IMR-90 (cell line): Measurements from ENCODE around the gene GKN1. TPM values are rescaled to one million over a fixed set of nuclear protein-coding genes. Genes with fewer than 3 reads are reported as not detected.

ENCODE experiments used
- ATAC-seq: fragments of 200-7000 bp; cut with Tn5 transposase; 2 replicates; pipeline ENCODE4 v1.9.1; 2020; ENCODE audit warnings: low read depth, mild to moderate bottlenecking, moderate library complexity
- BruUV-seq: library from RNA; stranded (reverse); fragments of 400-500 nt; replicated peaks from 2 replicates; lab custom pipeline; 2021; lab: Mats Ljungman, UMichigan
- CTCF ChIA-PET: fragments of 300-600 bp; formaldehyde crosslinking; extraction: SDS; loops from one replicate; lab custom pipeline; 2021; ENCODE audit warnings: antibody characterized with exemption; lab: Yijun Ruan, JAX
- POLR2A ChIA-PET: fragments of 300-600 bp; sonication (Branson Sonifier 250); formaldehyde crosslinking; loops from one replicate; lab custom pipeline; 2022; ENCODE audit warnings: antibody characterized with exemption; ENCODE audit not compliant: unreplicated experiment; lab: Charles Lee
- DNase-seq: peaks from one replicate; pipeline ENCODE4 v3.0.0; 2013
- H2AFZ ChIP-seq: replicated peaks from 2 replicates; pipeline ENCODE3; 2013; ENCODE audit warnings: low read length, mild to moderate bottlenecking; ENCODE audit not compliant: poor library complexity
- H2AK5ac ChIP-seq: 2 replicates; pipeline ENCODE4 v1.6.1; 2013; ENCODE audit warnings: low read depth, low read length, inconsistent platforms
- H2AK9ac ChIP-seq: replicated peaks from 2 replicates; pipeline ENCODE3; 2013; ENCODE audit warnings: mild to moderate bottlenecking, low read depth, low read length, moderate library complexity; ENCODE audit not compliant: poor library complexity
- H2BK120ac ChIP-seq: 2 replicates; pipeline ENCODE4 v1.6.1; 2013; ENCODE audit warnings: low read depth, low read length, inconsistent platforms
- H2BK15ac ChIP-seq: 3 replicates; pipeline ENCODE4 v1.6.1; 2013; ENCODE audit warnings: low read depth, low read length, inconsistent platforms
- H2BK20ac ChIP-seq: 2 replicates; pipeline ENCODE4 v1.6.1; 2013; ENCODE audit warnings: low read depth, mild to moderate bottlenecking, inconsistent platforms, low read length, moderate library complexity
- H2BK5ac ChIP-seq: 2 replicates; pipeline ENCODE4 v1.6.1; 2013; ENCODE audit warnings: mild to moderate bottlenecking, low read depth, low read length, inconsistent platforms; ENCODE audit not compliant: poor library complexity, severe bottlenecking
- H3K14ac ChIP-seq: replicated peaks from 2 replicates; pipeline ENCODE4 v1.6.1; 2013; ENCODE audit warnings: low read depth, low read length, inconsistent platforms
- H3K18ac ChIP-seq: 2 replicates; pipeline ENCODE4 v1.6.1; 2013; ENCODE audit warnings: low read depth, low read length, control low read depth
- H3K23ac ChIP-seq: 2 replicates; pipeline ENCODE4 v1.6.1; 2013; ENCODE audit warnings: low read depth, low read length, inconsistent platforms
- H3K27ac ChIP-seq: 2 replicates; pipeline ENCODE4 v1.5.1; 2013; ENCODE audit warnings: mild to moderate bottlenecking, control low read depth, low read length; ENCODE audit not compliant: insufficient read depth
- H3K27me3 ChIP-seq: 2 replicates; pipeline ENCODE4 v1.6.1; 2013; ENCODE audit warnings: low read length; ENCODE audit not compliant: control insufficient read depth, insufficient read depth
- H3K36me3 ChIP-seq: 2 replicates; pipeline ENCODE4 v1.6.1; 2013; ENCODE audit warnings: low read length, mixed read lengths; ENCODE audit not compliant: control insufficient read depth, insufficient read depth
- H3K4ac ChIP-seq: 2 replicates; pipeline ENCODE4 v1.6.1; 2013; ENCODE audit warnings: low read depth, low read length, inconsistent platforms
- H3K4me1 ChIP-seq: 2 replicates; pipeline ENCODE4 v1.6.1; 2013; ENCODE audit warnings: low read length, mixed read lengths; ENCODE audit not compliant: control insufficient read depth, insufficient read depth
- H3K4me2 ChIP-seq: 2 replicates; pipeline ENCODE4 v1.6.1; 2013; ENCODE audit warnings: low read depth, mild to moderate bottlenecking, control low read depth, low read length, moderate library complexity
- H3K4me3 ChIP-seq: 2 replicates; pipeline ENCODE4 v1.5.1; 2013; ENCODE audit warnings: low read depth, mild to moderate bottlenecking, control low read depth, low read length, moderate library complexity; ENCODE audit not compliant: insufficient read depth
- H3K56ac ChIP-seq: 2 replicates; pipeline ENCODE4 v1.6.1; 2013; ENCODE audit warnings: low read length, inconsistent platforms; ENCODE audit not compliant: insufficient read depth; ENCODE audit errors: extremely low read depth
- H3K79me1 ChIP-seq, 2 experiments: 2 replicates each; pipeline ENCODE4 v1.6.1; 2013; ENCODE audit warnings: low read length in 2 of 2, inconsistent platforms in 1 of 2, low read depth in 1 of 2
- H3K9ac ChIP-seq: 2 replicates; pipeline ENCODE4 v1.6.1; 2013; ENCODE audit warnings: low read depth, low read length, control low read depth
- H3K9me1 ChIP-seq: 2 replicates; pipeline ENCODE4 v1.6.1; 2013; ENCODE audit warnings: low read length, inconsistent platforms; ENCODE audit not compliant: insufficient read depth
- H3K9me3 ChIP-seq: 2 replicates; pipeline ENCODE4 v1.6.1; 2013; ENCODE audit warnings: low read length; ENCODE audit not compliant: control insufficient read depth, insufficient read depth
- H4K20me1 ChIP-seq: 2 replicates; pipeline ENCODE4 v1.6.1; 2013; ENCODE audit warnings: low read length, inconsistent platforms; ENCODE audit not compliant: insufficient read depth
- H4K5ac ChIP-seq: 2 replicates; pipeline ENCODE4 v1.6.1; 2013; ENCODE audit warnings: mild to moderate bottlenecking, low read depth, low read length, control low read depth
- H4K8ac ChIP-seq, 2 experiments: 2 replicates each; pipeline ENCODE4 v1.6.1; 2013; ENCODE audit warnings: low read depth in 2 of 2, low read length in 2 of 2, control low read depth in 1 of 2, inconsistent platforms in 1 of 2
- H4K91ac ChIP-seq: 2 replicates; pipeline ENCODE4 v1.6.1; 2013; ENCODE audit warnings: low read depth, low read length, inconsistent platforms; ENCODE audit not compliant: insufficient read depth
- CEBPB ChIP-seq: IDR thresholded peaks from 2 replicates; pipeline ENCODE4 v1.6.1; 2012; ENCODE audit warnings: low read depth, low read length, improper control_type of control experiment
- CHD1 ChIP-seq: IDR thresholded peaks from 2 replicates; pipeline ENCODE4 v1.6.1; 2012; ENCODE audit warnings: low read depth, low read length, improper control_type of control experiment
- FOS ChIP-seq: fragments of 150-350 bp; IDR thresholded peaks from 2 replicates; pipeline ENCODE4 v1.6.1; 2016; ENCODE audit warnings: low read depth, low read length
- MAFK ChIP-seq: IDR thresholded peaks from 2 replicates; pipeline ENCODE4 v1.6.1; 2012; ENCODE audit warnings: low read depth, low read length, improper control_type of control experiment
- MAZ ChIP-seq: IDR thresholded peaks from 2 replicates; pipeline ENCODE4 v1.6.1; 2012; ENCODE audit warnings: low read depth, mild to moderate bottlenecking, low read length, improper control_type of control experiment, moderate library complexity, borderline replicate concordance
- NFE2L2 ChIP-seq: fragments of 150-350 bp; IDR thresholded peaks from 2 replicates; pipeline ENCODE4 v1.6.1; 2016; ENCODE audit warnings: low read depth, mild to moderate bottlenecking, low read length
- POLR2A ChIP-seq: IDR thresholded peaks from 2 replicates; pipeline ENCODE4 v1.6.1; 2012; ENCODE audit warnings: mild to moderate bottlenecking, low read depth, low read length
- RAD21 ChIP-seq: IDR thresholded peaks from 2 replicates; pipeline ENCODE4 v1.6.1; 2012; ENCODE audit warnings: low read length, improper control_type of control experiment
- RCOR1 ChIP-seq: IDR thresholded peaks from 2 replicates; pipeline ENCODE4 v1.6.1; 2012; ENCODE audit warnings: mild to moderate bottlenecking, low read length, improper control_type of control experiment; ENCODE audit not compliant: insufficient replicate concordance
- SMC3 ChIP-seq: fragments of 150-350 bp; IDR thresholded peaks from 2 replicates; pipeline ENCODE4 v1.6.1; 2016; ENCODE audit warnings: low read depth, mild to moderate bottlenecking, antibody characterized with exemption, low read length, moderate library complexity
- WGBS, 2 experiments: methylation state at CpG; one replicate each; pipeline versions ENCODE4 v1.1.5 to v1.1.7; 2013; ENCODE audit warnings: missing lambda C conversion rate in 2 of 2; ENCODE audit not compliant: insufficient read length in 1 of 2; ENCODE audit errors: extremely low coverage in 2 of 2; 5-methylcytosine and 5-hydroxymethylcytosine counted together
- dilution Hi-C: fragments of 300-500 bp; cut with HindIII; formaldehyde crosslinking; loops from one replicate; pipeline ENCODE4 v1.14.3; 2018; ENCODE audit warnings: low sequenced_read_pairs; ENCODE audit not compliant: unreplicated experiment
- in situ Hi-C: fragments of 300-500 bp; cut with MboI; formaldehyde crosslinking; loops from 3 replicates; pipeline ENCODE4 v1.14.3; 2019; ENCODE audit warnings: low sequenced_read_pairs, inconsistent platforms, mixed read lengths
- intact Hi-C: fragments of 100-400 bp; cut with micrococcal nuclease; formaldehyde crosslinking; loops from 2 replicates; pipeline ENCODE4 v1.10.0; 2022
- polyA plus RNA-seq, 3 experiments: library from polyadenylated mRNA; depleted of rRNA; stranded (reverse); fragments of >200 nt; gene quantifications; 2 replicates each; pipeline ENCODE4 v1.2.3, GENCODE V29; 2012; ENCODE audit warnings: low replicate concordance in 1 of 3
- total RNA-seq: library from RNA; depleted of rRNA; stranded (reverse); fragments of >200 nt; gene quantifications from 2 replicates; pipeline ENCODE4 v1.2.3, GENCODE V29; 2012
- TF ChIP-seq, protein P1 (sequence below): conservative IDR thresholded peaks from 2 replicates; pipeline ENCODE4 v1.5.1; 2012; ENCODE audit warnings: mild to moderate bottlenecking, low read depth, low read length, improper control_type of control experiment
- TF ChIP-seq, protein P2 (sequence below): fragments of 150-350 bp; IDR thresholded peaks from 2 replicates; pipeline ENCODE4 v1.6.1; 2017; ENCODE audit warnings: mild to moderate bottlenecking, antibody characterized with exemption, low read length, low read depth

The GKN1 gene
- total and polyA plus RNA-seq, 2 of the 4 experiments (the other 2 are of a cell fraction), result not detected

DNA sequence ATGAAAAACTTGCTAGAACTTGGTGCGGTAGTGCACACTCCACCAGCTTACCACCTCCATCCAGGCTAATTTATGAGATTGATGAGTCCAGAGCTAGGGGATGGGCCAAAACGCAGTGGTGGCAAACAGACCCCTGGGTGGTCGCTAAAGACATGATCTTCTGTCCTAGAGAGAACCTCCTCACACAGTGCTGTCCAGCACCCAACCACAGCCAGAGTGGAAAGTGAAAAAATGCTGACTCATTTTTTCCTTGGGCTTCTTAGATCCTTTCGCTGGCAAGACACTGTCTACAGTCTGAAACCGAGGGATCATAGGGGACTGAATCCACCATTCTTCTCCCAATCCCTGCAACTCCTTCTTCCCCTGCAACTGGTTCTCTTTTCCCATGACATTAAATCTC is 42.6 kb downstream of the GKN1 start:
- H3K9ac ChIP-seq, result peak overlapping the region; percentile 44
- peak overlapping the region; percentile 55; the same call in 1 of the 2 replicates for H2BK120ac ChIP-seq
- no peak overlapping the region for H4K5ac ChIP-seq
- no peak overlapping the region for H4K91ac ChIP-seq
- peak overlapping the region; percentile 20; the same call in 1 of the 2 replicates for H2BK20ac ChIP-seq
- H3K79me1 ChIP-seq, result peaks cover 37 to 65% of the 10 kb centered on the region in 2 experiments
- H3K56ac ChIP-seq, result peak overlapping the region; percentile 43; the same call in 1 of the 2 replicates
- WGBS, 2 experiments, result no CpG with 5 or more reads among the region's 5 CpGs
- H3K23ac ChIP-seq, result peak overlapping the region; percentile 80
- H3K9me1 ChIP-seq, result peaks cover 29% of the 10 kb centered on the region
- H3K27ac ChIP-seq, result peak overlapping the region; percentile 51; the same call in 1 of the 2 replicates
- H4K20me1 ChIP-seq, result peaks cover 56% of the 10 kb centered on the region
- H2AK9ac ChIP-seq, result peak overlapping the region; percentile 21
- H4K8ac ChIP-seq, result no peak overlapping the region; a peak in 1 of 4 replicates
- peak overlapping the region; percentile 23; the same call in 1 of the 2 replicates for H3K4me3 ChIP-seq
- peak overlapping the region; percentile 85 for H3K4me2 ChIP-seq
- ATAC-seq (peak; percentile 4; the same call in 1 of the 2 replicates), DNase-seq (peak; percentile 70)
- CTCF ChIA-PET, result no interaction called here
- no peaks in the 10 kb centered on the region for H3K27me3 ChIP-seq
- no peak overlapping the region for H2AFZ ChIP-seq
- peak overlapping the region; percentile 65; the same call in 1 of the 2 replicates for H3K4ac ChIP-seq
- in situ Hi-C loops, result loop anchor here (10.0 kb wide), 1 partner anchor 158 kb away; no protein-coding TSS in a partner anchor
- peak overlapping the region; percentile 40; the same call in 1 of the 2 replicates for H2AK5ac ChIP-seq
- intact Hi-C loops, result loop anchor here (10.0 kb wide), 1 partner anchor 552 kb away; the partner anchor contains the start of genes APLF and FBXO48
- no peaks in the 10 kb centered on the region for H3K9me3 ChIP-seq
- H3K4me1 ChIP-seq, result peaks cover 8% of the 10 kb centered on the region
- POLR2A ChIA-PET, result no interaction called here
- BruUV-seq, result no TSS peak
- peak overlapping the region; percentile 38; the same call in 1 of the 3 replicates for H2BK15ac ChIP-seq
- H2BK5ac ChIP-seq, result no peak overlapping the region
- TF ChIP-seq, protein P1, sequence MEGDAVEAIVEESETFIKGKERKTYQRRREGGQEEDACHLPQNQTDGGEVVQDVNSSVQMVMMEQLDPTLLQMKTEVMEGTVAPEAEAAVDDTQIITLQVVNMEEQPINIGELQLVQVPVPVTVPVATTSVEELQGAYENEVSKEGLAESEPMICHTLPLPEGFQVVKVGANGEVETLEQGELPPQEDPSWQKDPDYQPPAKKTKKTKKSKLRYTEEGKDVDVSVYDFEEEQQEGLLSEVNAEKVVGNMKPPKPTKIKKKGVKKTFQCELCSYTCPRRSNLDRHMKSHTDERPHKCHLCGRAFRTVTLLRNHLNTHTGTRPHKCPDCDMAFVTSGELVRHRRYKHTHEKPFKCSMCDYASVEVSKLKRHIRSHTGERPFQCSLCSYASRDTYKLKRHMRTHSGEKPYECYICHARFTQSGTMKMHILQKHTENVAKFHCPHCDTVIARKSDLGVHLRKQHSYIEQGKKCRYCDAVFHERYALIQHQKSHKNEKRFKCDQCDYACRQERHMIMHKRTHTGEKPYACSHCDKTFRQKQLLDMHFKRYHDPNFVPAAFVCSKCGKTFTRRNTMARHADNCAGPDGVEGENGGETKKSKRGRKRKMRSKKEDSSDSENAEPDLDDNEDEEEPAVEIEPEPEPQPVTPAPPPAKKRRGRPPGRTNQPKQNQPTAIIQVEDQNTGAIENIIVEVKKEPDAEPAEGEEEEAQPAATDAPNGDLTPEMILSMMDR, result no peak
- TF ChIP-seq RAD21 (no peak), NFE2L2 (peak; percentile 93), MAFK (peak; percentile 98), FOS (no peak), SMC3 (no peak), CEBPB (no peak), POLR2A (no peak), CHD1 (no peak), RCOR1 (no peak), MAZ (no peak)
- TF ChIP-seq, protein P2, sequence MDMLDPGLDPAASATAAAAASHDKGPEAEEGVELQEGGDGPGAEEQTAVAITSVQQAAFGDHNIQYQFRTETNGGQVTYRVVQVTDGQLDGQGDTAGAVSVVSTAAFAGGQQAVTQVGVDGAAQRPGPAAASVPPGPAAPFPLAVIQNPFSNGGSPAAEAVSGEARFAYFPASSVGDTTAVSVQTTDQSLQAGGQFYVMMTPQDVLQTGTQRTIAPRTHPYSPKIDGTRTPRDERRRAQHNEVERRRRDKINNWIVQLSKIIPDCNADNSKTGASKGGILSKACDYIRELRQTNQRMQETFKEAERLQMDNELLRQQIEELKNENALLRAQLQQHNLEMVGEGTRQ, result no peak
- peaks cover 11% of the 10 kb centered on the region for H3K36me3 ChIP-seq
- peak overlapping the region; percentile 61 for H3K14ac ChIP-seq
- dilution Hi-C loops, result loop anchor here (25.0 kb wide), 1 partner anchor 295 kb away; no protein-coding TSS in a partner anchor
- no peak overlapping the region for H3K18ac ChIP-seq
